GM12874 (cell line): ENCODE measurements around the gene CHMP4B.

Source experiments
- CTCF ChIP-seq: IDR thresholded peaks from 2 replicates; pipeline ENCODE4 v1.5.1; 2011; ENCODE audit warnings: low read depth, mild to moderate bottlenecking, control low read depth, low read length, moderate library complexity; ENCODE audit not compliant: insufficient read depth

Gene CHMP4B

DNA sequence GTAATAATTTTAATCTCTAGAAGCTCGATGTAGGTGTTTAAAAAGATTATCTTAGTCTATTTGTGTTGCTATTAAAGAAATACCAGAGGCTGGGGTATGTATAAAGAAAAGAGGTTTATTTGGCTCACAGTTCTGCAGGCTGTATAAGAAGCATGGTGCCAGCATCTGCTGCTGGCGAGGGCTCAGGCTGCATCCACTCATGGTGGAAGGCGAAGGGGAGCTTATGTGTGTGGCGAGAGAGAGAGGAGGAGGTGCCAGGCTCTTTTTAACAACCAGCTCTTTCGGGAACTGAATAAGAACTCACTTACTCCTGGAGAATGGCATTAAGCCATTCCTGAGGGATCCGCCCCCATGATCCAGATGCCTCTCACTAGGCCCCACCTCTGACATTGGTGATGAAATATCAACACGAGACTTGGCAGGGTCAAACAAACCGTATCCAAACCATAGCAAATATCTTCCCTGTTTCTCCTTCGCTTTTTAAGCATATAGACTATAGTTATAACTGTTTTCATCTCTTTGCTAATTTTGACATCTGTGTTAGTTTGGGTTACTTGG is 24.5 kb downstream of the CHMP4B start:
- TF ChIP-seq CTCF, result no peak

- no peak for TF ChIP-seq CTCF
These were observed 25.1 kb downstream of the CHMP4B start for GRCh38 chr20:33836277-33836676.

DNA sequence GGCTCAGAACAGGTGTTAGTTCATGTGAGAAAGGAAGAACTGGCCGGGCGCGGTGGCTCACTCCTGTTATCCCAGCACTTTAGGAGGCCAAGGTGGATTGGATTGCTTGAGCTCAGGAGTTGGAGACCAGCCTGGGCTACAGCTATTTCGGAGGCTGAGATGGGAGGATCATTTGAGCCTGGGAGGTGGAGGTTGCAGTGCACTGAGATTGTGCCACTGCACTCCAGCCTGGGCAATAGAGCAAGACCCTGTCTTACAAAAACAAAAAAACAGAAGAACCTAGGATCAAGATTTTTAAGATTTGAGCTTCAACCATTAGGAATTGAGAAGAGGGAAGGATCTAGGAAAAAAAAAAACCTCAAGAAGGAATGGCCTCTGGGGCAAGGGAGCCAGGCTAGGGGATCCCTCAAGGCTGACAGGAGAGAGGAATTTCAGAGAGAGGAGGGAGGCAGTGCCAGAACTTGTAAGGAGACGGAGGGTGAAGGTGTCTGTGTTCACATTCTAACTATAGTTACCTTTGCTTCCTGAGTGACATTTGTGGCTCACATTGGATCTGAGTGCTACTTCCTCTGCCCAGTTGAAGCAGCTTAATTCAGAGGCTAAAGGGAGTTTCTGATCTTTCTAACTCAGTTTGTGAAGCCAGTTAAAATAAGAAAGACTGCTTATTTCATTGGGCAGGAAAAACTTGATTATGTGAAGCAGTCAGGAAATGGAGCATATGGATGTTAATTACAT is 26.1 kb downstream of the CHMP4B start:
- TF ChIP-seq CTCF, result no peak

DNA sequence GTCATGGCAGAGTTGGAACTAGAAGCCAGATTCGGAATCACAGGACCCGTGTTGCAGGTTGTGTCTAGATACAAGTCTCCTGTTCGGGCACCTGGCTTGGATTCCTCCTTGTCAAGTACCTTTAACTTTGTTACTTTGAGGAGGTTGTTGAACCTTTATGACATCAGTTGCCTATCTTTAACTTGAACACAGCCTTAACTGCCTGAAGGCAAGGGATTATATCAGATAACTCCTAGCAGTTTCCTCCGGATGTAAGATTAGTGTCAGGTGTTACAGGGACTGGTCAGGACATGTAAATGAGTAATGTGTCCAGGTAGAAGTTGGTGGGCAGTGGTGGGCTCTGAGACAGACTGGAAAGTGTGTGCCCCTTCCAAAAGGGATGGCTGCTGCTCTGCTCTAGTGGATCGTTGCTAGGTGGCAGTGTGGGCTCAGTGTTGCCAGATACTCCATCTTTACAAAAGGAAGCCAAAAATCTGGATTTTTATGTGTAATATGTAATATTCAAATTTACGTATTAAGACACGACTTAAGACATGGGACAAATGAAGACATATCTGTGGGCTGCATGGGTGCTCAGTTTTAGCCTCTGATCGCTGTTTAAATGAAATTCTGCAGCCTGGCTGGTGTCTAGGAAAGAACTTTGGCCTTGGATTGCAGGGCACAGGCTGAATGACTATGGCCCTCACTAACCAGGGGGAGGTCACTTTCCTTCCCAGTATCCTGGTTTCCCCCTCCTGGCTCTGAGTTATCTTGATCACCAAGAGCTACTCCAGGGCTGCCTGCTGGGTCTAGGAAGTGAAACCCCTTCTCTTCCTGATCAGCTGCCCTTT is 27.1 kb downstream of the CHMP4B start:
- no peak for TF ChIP-seq CTCF

- TF ChIP-seq CTCF, result no peak
These were observed 28.4 kb downstream of the CHMP4B start for GRCh38 chr20:33839591-33839990.

- no peak for TF ChIP-seq CTCF
These were observed 29.0 kb downstream of the CHMP4B start for GRCh38 chr20:33840160-33840559.

GRCh38 chr20:33840759-33841435 is 29.7 kb downstream of the CHMP4B start:
- TF ChIP-seq CTCF, result no peak
